Fibroblast of the aortic adventitia (primary cell): Measurements from ENCODE around the gene ROR2. TPM values are rescaled to one million over a fixed set of nuclear protein-coding genes. Genes with fewer than 3 reads are reported as not detected.

Source experiments
- DNase-seq: peaks from one replicate; pipeline ENCODE4 v3.0.0-alpha.2; 2010; ENCODE audit warnings: low read depth
- H3K4me3 ChIP-seq: 2 replicates; pipeline ENCODE4 v1.5.1; 2011; ENCODE audit warnings: low read depth, mild to moderate bottlenecking, control low read depth, low read length, moderate library complexity
- CTCF ChIP-seq: IDR thresholded peaks from 2 replicates; pipeline ENCODE4 v1.5.1; 2011; ENCODE audit warnings: mild to moderate bottlenecking, low read length, control low read depth, inconsistent platforms; ENCODE audit not compliant: insufficient read depth
- total RNA-seq: library from RNA; depleted of rRNA; stranded (reverse); fragments of >200 nt; gene quantifications from 2 replicates; pipeline ENCODE4 v1.2.3, GENCODE V29; 2012; ENCODE audit warnings: low replicate concordance

The ROR2 gene
- total RNA-seq, 1 donor = 13.0 TPM

GRCh38 chr9:91659529-91660495, 290.2 kb downstream of the ROR2 start:
- no peak overlapping the region for H3K4me3 ChIP-seq
- TF ChIP-seq CTCF = peak; percentile 61
- DNase-seq = peak; percentile 34

- DNase-seq = no peak
- H3K4me3 ChIP-seq = no peak overlapping the region
- no peak for TF ChIP-seq CTCF
These were observed 291.4 kb downstream of the ROR2 start for GRCh38 chr9:91658513-91659105.

- DNase-seq = no peak
- H3K4me3 ChIP-seq = no peak overlapping the region
- no peak for TF ChIP-seq CTCF
These were observed 292.5 kb downstream of the ROR2 start for GRCh38 chr9:91657501-91657900.

GRCh38 chr9:91655658-91656057, 294.4 kb downstream of the ROR2 start:
- TF ChIP-seq CTCF = no peak
- no peak overlapping the region for H3K4me3 ChIP-seq
- DNase-seq = peak; percentile 31

- no peak overlapping the region for H3K4me3 ChIP-seq
- DNase-seq = peak; percentile 22
- TF ChIP-seq CTCF = no peak
These were observed 294.8 kb downstream of the ROR2 start for GRCh38 chr9:91655215-91655614.

GRCh38 chr9:91654527-91654926, 295.5 kb downstream of the ROR2 start:
- DNase-seq = no peak
- no peak for TF ChIP-seq CTCF
- no peak overlapping the region for H3K4me3 ChIP-seq
